IMR-90 (cell line): ENCODE results near the gene FGFRL1. TPM values are rescaled to one million over a fixed set of nuclear protein-coding genes. Genes with fewer than 3 reads are reported as not detected.

Source experiments
- ATAC-seq: fragments of 200-7000 bp; cut with Tn5 transposase; 2 replicates; pipeline ENCODE4 v1.9.1; 2020; ENCODE audit warnings: low read depth, mild to moderate bottlenecking, moderate library complexity
- BruUV-seq: library from RNA; stranded (reverse); fragments of 400-500 nt; replicated peaks from 2 replicates; lab custom pipeline; 2021; lab: Mats Ljungman, UMichigan
- CTCF ChIA-PET: fragments of 300-600 bp; formaldehyde crosslinking; extraction: SDS; loops from one replicate; lab custom pipeline; 2021; ENCODE audit warnings: antibody characterized with exemption; lab: Yijun Ruan, JAX
- POLR2A ChIA-PET: fragments of 300-600 bp; sonication (Branson Sonifier 250); formaldehyde crosslinking; loops from one replicate; lab custom pipeline; 2022; ENCODE audit warnings: antibody characterized with exemption; ENCODE audit not compliant: unreplicated experiment; lab: Charles Lee
- DNase-seq: peaks from one replicate; pipeline ENCODE4 v3.0.0; 2013
- H2AFZ ChIP-seq: replicated peaks from 2 replicates; pipeline ENCODE3; 2013; ENCODE audit warnings: low read length, mild to moderate bottlenecking; ENCODE audit not compliant: poor library complexity
- H2AK5ac ChIP-seq: 2 replicates; pipeline ENCODE4 v1.6.1; 2013; ENCODE audit warnings: low read depth, low read length, inconsistent platforms
- H2AK9ac ChIP-seq: replicated peaks from 2 replicates; pipeline ENCODE3; 2013; ENCODE audit warnings: mild to moderate bottlenecking, low read depth, low read length, moderate library complexity; ENCODE audit not compliant: poor library complexity
- H2BK120ac ChIP-seq: 2 replicates; pipeline ENCODE4 v1.6.1; 2013; ENCODE audit warnings: low read depth, low read length, inconsistent platforms
- H2BK15ac ChIP-seq: 3 replicates; pipeline ENCODE4 v1.6.1; 2013; ENCODE audit warnings: low read depth, low read length, inconsistent platforms
- H2BK20ac ChIP-seq: 2 replicates; pipeline ENCODE4 v1.6.1; 2013; ENCODE audit warnings: low read depth, mild to moderate bottlenecking, inconsistent platforms, low read length, moderate library complexity
- H2BK5ac ChIP-seq: 2 replicates; pipeline ENCODE4 v1.6.1; 2013; ENCODE audit warnings: mild to moderate bottlenecking, low read depth, low read length, inconsistent platforms; ENCODE audit not compliant: poor library complexity, severe bottlenecking
- H3K14ac ChIP-seq: replicated peaks from 2 replicates; pipeline ENCODE4 v1.6.1; 2013; ENCODE audit warnings: low read depth, low read length, inconsistent platforms
- H3K18ac ChIP-seq: 2 replicates; pipeline ENCODE4 v1.6.1; 2013; ENCODE audit warnings: low read depth, low read length, control low read depth
- H3K23ac ChIP-seq: 2 replicates; pipeline ENCODE4 v1.6.1; 2013; ENCODE audit warnings: low read depth, low read length, inconsistent platforms
- H3K27ac ChIP-seq: 2 replicates; pipeline ENCODE4 v1.5.1; 2013; ENCODE audit warnings: mild to moderate bottlenecking, control low read depth, low read length; ENCODE audit not compliant: insufficient read depth
- H3K27me3 ChIP-seq: 2 replicates; pipeline ENCODE4 v1.6.1; 2013; ENCODE audit warnings: low read length; ENCODE audit not compliant: control insufficient read depth, insufficient read depth
- H3K36me3 ChIP-seq: 2 replicates; pipeline ENCODE4 v1.6.1; 2013; ENCODE audit warnings: low read length, mixed read lengths; ENCODE audit not compliant: control insufficient read depth, insufficient read depth
- H3K4ac ChIP-seq: 2 replicates; pipeline ENCODE4 v1.6.1; 2013; ENCODE audit warnings: low read depth, low read length, inconsistent platforms
- H3K4me1 ChIP-seq: 2 replicates; pipeline ENCODE4 v1.6.1; 2013; ENCODE audit warnings: low read length, mixed read lengths; ENCODE audit not compliant: control insufficient read depth, insufficient read depth
- H3K4me2 ChIP-seq: 2 replicates; pipeline ENCODE4 v1.6.1; 2013; ENCODE audit warnings: low read depth, mild to moderate bottlenecking, control low read depth, low read length, moderate library complexity
- H3K4me3 ChIP-seq: 2 replicates; pipeline ENCODE4 v1.5.1; 2013; ENCODE audit warnings: low read depth, mild to moderate bottlenecking, control low read depth, low read length, moderate library complexity; ENCODE audit not compliant: insufficient read depth
- H3K56ac ChIP-seq: 2 replicates; pipeline ENCODE4 v1.6.1; 2013; ENCODE audit warnings: low read length, inconsistent platforms; ENCODE audit not compliant: insufficient read depth; ENCODE audit errors: extremely low read depth
- H3K79me1 ChIP-seq, 2 experiments: 2 replicates each; pipeline ENCODE4 v1.6.1; 2013; ENCODE audit warnings: low read length in 2 of 2, inconsistent platforms in 1 of 2, low read depth in 1 of 2
- H3K9ac ChIP-seq: 2 replicates; pipeline ENCODE4 v1.6.1; 2013; ENCODE audit warnings: low read depth, low read length, control low read depth
- H3K9me1 ChIP-seq: 2 replicates; pipeline ENCODE4 v1.6.1; 2013; ENCODE audit warnings: low read length, inconsistent platforms; ENCODE audit not compliant: insufficient read depth
- H3K9me3 ChIP-seq: 2 replicates; pipeline ENCODE4 v1.6.1; 2013; ENCODE audit warnings: low read length; ENCODE audit not compliant: control insufficient read depth, insufficient read depth
- H4K20me1 ChIP-seq: 2 replicates; pipeline ENCODE4 v1.6.1; 2013; ENCODE audit warnings: low read length, inconsistent platforms; ENCODE audit not compliant: insufficient read depth
- H4K5ac ChIP-seq: 2 replicates; pipeline ENCODE4 v1.6.1; 2013; ENCODE audit warnings: mild to moderate bottlenecking, low read depth, low read length, control low read depth
- H4K8ac ChIP-seq, 2 experiments: 2 replicates each; pipeline ENCODE4 v1.6.1; 2013; ENCODE audit warnings: low read depth in 2 of 2, low read length in 2 of 2, control low read depth in 1 of 2, inconsistent platforms in 1 of 2
- H4K91ac ChIP-seq: 2 replicates; pipeline ENCODE4 v1.6.1; 2013; ENCODE audit warnings: low read depth, low read length, inconsistent platforms; ENCODE audit not compliant: insufficient read depth
- RAD21 ChIP-seq: IDR thresholded peaks from 2 replicates; pipeline ENCODE4 v1.6.1; 2012; ENCODE audit warnings: low read length, improper control_type of control experiment
- WGBS, 2 experiments: methylation state at CpG; one replicate each; pipeline versions ENCODE4 v1.1.5 to v1.1.7; 2013; ENCODE audit warnings: missing lambda C conversion rate in 2 of 2; ENCODE audit not compliant: insufficient read length in 1 of 2; ENCODE audit errors: extremely low coverage in 2 of 2; 5-methylcytosine and 5-hydroxymethylcytosine counted together
- dilution Hi-C: fragments of 300-500 bp; cut with HindIII; formaldehyde crosslinking; loops from one replicate; pipeline ENCODE4 v1.14.3; 2018; ENCODE audit warnings: low sequenced_read_pairs; ENCODE audit not compliant: unreplicated experiment
- in situ Hi-C: fragments of 300-500 bp; cut with MboI; formaldehyde crosslinking; loops from 3 replicates; pipeline ENCODE4 v1.14.3; 2019; ENCODE audit warnings: low sequenced_read_pairs, inconsistent platforms, mixed read lengths
- intact Hi-C: fragments of 100-400 bp; cut with micrococcal nuclease; formaldehyde crosslinking; loops from 2 replicates; pipeline ENCODE4 v1.10.0; 2022
- polyA plus RNA-seq, 3 experiments: library from polyadenylated mRNA; depleted of rRNA; stranded (reverse); fragments of >200 nt; gene quantifications; 2 replicates each; pipeline ENCODE4 v1.2.3, GENCODE V29; 2012; ENCODE audit warnings: low replicate concordance in 1 of 3
- total RNA-seq: library from RNA; depleted of rRNA; stranded (reverse); fragments of >200 nt; gene quantifications from 2 replicates; pipeline ENCODE4 v1.2.3, GENCODE V29; 2012

FGFRL1 gene
- total and polyA plus RNA-seq, 2 of the 4 experiments (the other 2 are of a cell fraction), result 49.3 to 78.8 TPM

- Histone ChIP-seq H3K9me1 (no peaks in the 10 kb centered on the region), H4K91ac (no peak overlapping the region), H3K36me3 (no peaks in the 10 kb centered on the region), H3K56ac (no peak overlapping the region), H3K4me2 (no peak overlapping the region), H3K23ac (no peak overlapping the region), H3K27me3 (peaks cover 27% of the 10 kb centered on the region), H3K14ac (no peak overlapping the region), H4K8ac (no peak overlapping the region), H3K9me3 (peaks cover 3% of the 10 kb centered on the region), H2BK5ac (no peak overlapping the region), H2BK120ac (no peak overlapping the region), H2AK9ac (no peak overlapping the region), H3K79me1 (no peaks in the 10 kb centered on the region), H4K20me1 (no peaks in the 10 kb centered on the region), H3K4me3 (no peak overlapping the region), H3K27ac (no peak overlapping the region), H3K9ac (no peak overlapping the region), H3K4me1 (no peaks in the 10 kb centered on the region), H3K18ac (no peak overlapping the region), H4K5ac (no peak overlapping the region), H2AFZ (no peak overlapping the region), H2BK20ac (no peak overlapping the region), H2BK15ac (no peak overlapping the region), H2AK5ac (no peak overlapping the region), H3K4ac (no peak overlapping the region)
- dilution Hi-C loops, result no loop called here
- 71% methylated on average over 1 of the region's 7 CpGs; no CpG with 5 or more reads in 1 of the 2 experiments for WGBS, 2 experiments
- in situ Hi-C loops, result no loop called here
- ATAC-seq, result no peak
- no peak for DNase-seq
- intact Hi-C loops, result no loop called here
- BruUV-seq, result no TSS peak
- ChIA-PET CTCF (no interaction called here), POLR2A (no interaction called here)
- TF ChIP-seq RAD21, result no peak
Observed at GRCh38 chr4:1075225-1075624, 63.8 kb downstream of the FGFRL1 start.
